Hindlimb muscle (tissue), 1 donor: Measurements from ENCODE around the gene GPRC5C. TPM values are rescaled to one million over a fixed set of nuclear protein-coding genes. Genes with fewer than 3 reads are reported as not detected.
A peak's percentile ranks its signal among the peaks of the same experiment; 100 is the strongest.

ENCODE experiments used
- DNase-seq: peaks from one replicate; pipeline ENCODE4 v3.0.0-alpha.2; 2013
- polyA plus RNA-seq: library from polyadenylated mRNA; unstranded; fragments of 120-200 nt; gene quantifications from one replicate; pipeline ENCODE4 v1.2.1, GENCODE V29; 2013; ENCODE audit not compliant: insufficient read length

Gene GPRC5C
- polyA plus RNA-seq, 1 donor = 46.6 TPM

DNA sequence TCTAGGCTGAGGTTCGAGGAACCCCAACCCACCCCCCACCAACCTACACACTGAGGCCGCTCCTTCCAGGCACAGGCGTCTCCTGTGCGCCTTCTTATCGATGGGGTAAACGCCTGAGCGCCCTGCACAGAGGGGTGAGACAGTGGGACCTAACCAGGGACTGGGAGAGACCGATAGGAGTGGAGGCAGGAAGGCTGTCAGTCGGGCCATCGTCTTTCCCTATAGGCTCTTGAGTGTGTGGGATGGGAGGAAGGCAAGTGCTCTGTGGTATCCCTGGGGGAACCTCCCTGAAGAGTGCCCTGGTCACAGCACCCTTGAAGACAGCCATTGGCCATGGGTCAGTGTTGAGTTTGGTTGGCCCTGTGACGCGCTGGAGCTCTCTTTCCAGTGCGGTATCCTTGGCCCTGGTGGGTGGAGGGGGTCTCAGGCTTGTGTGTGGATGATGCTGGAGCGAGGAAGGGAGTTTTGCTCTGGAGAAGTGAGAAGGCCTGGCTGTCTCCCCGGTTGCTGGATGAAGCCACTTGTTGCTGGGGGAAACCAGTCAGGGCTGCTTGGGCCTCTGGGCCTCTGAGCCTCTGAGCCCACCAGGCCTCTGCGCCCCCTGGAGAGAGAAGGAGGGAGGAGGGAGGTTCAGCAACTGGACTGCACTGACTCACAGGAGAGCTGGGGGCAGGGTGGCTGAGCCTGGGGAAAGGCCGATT, 1.7 kb downstream of the GPRC5C start:
- DNase-seq = no peak

DNA sequence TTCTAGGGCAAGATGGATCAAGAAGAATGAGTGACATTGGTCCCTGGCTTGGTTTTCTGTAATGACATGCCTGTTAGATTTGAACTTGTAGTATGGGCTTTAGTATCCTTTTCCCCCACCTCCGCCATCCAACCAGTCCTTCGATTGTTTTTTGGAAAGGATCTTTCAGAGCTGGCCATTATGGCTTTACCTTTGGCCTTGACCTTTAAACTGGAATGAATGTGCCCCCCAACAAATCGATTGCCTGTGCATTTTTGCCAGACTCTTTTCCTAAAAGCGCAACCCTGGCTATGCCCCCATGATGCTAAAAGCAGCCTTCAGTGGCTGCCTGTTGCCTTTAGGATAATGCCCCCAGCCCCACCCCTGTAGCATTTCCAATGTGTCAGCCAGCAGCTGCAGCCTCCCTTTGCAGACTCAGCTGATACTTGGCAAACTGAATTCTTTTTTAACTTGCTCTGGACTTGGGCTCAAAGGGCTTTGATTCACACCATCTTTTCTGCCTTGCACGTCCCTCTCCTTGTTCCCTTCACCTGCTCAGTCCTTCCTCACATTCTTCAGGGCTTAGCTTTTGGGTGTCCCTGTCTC, 4.0 kb downstream of the GPRC5C start:
- no peak for DNase-seq

DNA sequence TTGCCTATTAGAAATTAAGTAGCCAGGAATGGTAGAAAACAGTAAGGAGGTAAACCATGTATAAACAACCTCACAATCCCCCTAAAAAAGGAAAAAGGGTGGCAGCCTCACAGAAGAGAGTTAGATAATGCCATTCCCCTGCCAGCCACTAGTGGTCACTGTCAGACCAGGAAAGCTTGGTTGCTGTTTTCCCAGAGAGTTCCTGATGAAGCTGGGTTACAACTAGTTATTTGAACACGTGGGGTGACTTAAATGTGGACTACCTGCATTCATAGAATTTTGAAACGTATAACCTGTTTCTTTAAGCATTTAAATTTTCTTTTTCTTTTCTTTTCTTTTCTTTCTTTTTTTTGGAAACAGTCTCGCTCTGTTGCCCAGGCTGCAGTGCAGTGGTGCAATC, 5.8 kb downstream of the GPRC5C start:
- DNase-seq = no peak

DNA sequence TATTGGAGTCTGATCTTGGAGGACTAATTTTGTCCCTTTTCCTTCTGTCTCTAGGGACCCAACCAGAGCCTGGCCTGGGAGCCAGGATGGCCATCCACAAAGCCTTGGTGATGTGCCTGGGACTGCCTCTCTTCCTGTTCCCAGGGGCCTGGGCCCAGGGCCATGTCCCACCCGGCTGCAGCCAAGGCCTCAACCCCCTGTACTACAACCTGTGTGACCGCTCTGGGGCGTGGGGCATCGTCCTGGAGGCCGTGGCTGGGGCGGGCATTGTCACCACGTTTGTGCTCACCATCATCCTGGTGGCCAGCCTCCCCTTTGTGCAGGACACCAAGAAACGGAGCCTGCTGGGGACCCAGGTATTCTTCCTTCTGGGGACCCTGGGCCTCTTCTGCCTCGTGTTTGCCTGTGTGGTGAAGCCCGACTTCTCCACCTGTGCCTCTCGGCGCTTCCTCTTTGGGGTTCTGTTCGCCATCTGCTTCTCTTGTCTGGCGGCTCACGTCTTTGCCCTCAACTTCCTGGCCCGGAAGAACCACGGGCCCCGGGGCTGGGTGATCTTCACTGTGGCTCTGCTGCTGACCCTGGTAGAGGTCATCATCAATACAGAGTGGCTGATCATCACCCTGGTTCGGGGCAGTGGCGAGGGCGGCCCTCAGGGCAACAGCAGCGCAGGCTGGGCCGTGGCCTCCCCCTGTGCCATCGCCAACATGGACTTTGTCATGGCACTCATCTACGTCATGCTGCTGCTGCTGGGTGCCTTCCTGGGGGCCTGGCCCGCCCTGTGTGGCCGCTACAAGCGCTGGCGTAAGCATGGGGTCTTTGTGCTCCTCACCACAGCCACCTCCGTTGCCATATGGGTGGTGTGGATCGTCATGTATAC, 8.0 kb downstream of the GPRC5C start:
- DNase-seq = no peak

DNA sequence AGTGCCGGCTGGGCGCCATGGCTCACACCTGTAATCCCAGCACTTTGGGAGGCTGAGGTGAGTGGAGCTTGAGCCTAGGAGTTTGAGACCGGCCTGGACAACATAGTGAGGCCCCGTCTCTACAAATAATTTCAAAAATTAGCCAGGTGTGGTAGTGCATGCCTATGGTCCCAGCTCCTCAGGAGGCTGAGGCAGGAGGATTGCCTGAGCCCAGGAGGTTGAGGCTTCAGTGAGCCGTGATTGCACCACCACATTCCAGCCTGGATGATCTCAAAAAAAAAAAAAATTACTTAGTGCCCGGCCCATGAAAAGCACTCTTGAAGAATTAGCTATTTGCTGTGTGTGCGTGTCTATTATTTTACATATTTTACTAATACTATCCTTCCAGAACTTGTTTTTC, 9.6 kb downstream of the GPRC5C start:
- DNase-seq = no peak

DNA sequence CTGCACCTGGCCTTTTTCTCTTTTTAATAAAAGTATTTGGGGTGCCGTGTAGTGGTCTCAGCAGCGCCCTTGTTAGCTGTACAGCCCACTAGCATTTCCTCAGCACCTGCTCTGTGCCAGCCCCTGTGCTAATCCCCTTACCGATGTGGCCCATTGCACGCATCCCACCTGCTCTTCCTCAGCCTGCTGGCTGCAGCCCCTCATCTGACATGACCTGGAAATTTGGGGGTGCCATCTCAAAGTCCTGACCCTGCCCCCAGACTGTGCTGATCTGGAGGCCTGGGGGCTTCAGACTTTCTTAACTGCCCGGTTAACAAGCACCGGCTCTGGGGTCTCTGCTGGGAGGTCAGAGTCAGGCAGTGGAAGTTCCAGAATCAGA, 10.4 kb downstream of the GPRC5C start:
- DNase-seq = no peak

DNA sequence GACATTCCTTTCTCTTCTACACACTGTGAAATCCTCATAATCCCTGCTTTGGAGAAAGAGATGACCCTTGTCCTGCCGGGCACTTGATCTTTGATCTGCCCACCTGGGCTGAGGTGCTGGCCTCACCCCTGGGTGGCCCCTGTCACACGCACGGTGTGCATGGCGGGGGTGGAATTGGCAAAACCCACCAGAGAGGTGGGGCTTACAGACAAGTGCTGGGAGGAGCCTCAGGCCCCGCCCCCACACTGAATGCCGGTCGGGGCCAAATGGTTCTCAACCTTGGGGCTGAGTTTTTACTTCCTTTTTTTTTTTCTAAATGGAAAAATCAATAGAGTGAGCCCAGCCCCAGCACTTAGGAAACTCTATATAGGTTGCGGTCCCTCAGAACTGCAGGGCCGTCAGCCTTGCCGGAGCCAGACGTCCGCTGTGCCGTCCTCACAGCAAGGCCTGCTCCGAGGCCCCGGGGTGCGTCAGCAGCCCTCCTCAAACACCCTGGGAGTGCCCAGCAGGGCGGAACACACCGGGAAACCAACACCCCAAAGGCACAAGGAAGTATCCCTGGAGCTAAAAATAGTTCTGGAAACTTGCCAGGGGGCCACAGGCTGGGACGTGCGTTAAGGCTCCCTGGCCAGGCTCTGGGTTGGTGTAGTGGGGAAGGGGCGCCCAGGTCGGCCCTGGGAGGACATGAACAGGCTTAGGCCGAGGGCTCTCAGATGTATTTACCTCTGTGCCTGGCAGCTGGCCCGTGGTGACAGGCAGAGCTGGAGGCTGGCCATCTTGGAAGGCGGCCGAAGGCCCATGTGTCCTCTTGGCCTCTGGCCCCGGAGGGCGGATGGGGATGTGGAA, 11.0 kb downstream of the GPRC5C start:
- peak; percentile 67 for DNase-seq

DNA sequence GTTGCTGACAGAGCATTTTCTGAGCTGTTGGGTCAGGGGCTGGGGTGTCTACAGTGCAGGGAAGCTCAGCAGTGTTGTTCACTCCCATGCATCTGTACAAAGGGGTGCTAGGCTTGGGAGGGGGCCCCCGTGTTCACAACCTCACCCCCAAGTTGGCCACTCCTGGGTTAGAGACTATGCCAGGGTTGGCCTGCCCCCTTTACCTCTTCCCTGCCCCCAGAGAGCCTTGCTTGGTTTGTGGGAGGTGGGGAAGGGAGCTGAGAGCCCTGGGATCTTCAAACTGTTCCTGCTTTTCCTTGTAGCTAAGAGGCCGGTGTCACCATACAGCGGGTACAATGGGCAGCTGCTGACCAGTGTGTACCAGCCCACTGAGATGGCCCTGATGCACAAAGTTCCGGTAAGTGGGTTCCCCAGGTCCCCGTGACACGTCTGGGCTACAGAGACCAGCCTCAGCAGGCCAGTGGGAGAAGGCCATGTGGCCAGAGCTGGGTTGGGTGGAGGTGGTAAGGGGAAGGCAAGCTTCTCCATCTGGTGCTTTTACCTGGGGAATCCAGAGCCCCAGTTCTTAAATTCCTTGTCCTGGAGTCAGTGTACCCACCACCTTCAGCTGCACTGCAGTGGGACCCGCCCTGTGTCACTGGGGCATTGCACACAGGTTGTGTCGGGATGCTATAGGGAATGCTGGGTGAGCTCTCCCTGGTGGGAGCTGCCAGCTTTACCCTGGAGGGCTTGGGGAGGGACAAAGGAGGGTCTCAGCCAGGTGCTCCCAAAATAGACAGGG, 11.8 kb downstream of the GPRC5C start:
- no peak for DNase-seq

DNA sequence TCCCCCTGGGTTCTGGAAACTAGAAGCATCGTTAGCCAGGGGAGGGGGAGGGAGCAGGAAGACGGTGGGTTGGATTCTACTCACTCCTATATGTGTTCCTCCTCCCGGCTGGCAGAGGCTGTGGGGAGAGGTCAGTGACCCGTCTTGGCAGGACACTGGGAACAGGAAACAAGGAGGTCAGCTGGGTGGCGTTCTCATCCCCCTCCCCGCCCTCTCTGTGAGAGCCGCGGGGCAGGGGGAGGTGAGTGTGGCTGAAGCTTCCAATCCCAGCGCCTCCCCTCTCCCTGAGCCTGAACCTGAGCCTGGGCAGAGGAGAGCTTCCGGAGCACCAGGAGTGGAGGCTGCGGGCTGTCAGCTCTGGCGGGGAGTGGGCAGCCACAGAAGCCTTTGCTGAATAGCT, 12.5 kb downstream of the GPRC5C start:
- DNase-seq = no peak

DNA sequence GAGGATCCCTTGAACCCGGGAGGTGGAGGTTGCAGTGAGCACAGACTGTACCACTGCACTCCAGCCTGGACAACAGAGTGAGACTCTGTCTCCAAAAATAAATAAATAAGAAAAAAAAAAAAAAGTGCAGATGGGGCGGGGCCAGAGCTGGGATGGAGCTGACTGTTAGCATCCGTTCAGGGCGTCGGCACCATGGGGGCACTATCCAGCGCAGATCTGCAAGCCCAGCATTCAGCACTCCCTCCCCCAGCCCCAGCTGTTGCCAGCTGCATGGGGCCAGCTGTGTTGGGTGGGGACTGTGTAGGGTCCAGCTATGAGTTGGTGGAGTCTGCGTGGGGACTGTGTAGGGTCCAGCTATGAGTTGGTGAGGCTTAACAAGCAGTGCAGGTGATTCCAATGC, 13.3 kb downstream of the GPRC5C start:
- no peak for DNase-seq

DNA sequence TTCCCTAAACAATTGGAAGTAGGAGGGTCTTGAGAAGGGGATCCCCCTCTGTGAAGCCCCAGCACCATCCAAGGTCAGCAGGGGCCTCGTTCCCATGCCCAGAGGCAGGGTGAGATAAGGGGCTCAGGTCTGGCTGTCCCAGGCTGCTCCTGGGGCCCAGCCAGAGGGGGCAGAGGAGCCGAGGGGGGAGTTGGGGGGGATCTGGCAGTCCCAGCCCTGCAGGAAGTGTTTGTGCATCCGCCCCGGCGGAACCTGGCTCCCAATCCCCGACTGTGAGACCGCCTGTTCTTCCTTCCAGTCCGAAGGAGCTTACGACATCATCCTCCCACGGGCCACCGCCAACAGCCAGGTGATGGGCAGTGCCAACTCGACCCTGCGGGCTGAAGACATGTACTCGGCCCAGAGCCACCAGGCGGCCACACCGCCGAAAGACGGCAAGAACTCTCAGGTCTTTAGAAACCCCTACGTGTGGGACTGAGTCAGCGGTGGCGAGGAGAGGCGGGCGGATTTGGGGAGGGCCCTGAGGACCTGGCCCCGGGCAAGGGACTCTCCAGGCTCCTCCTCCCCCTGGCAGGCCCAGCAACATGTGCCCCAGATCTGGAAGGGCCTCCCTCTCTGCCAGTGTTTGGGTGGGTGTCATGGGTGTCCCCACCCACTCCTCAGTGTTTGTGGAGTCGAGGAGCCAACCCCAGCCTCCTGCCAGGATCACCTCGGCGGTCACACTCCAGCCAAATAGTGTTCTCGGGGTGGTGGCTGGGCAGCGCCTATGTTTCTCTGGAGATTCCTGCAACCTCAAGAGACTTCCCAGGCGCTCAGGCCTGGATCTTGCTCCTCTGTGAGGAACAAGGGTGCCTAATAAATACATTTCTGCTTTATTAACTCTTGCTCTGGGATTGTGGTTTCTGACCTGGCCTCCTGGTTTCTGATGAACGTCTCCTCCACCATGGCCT, 14.9 kb downstream of the GPRC5C start:
- peak; percentile 49 for DNase-seq

DNA sequence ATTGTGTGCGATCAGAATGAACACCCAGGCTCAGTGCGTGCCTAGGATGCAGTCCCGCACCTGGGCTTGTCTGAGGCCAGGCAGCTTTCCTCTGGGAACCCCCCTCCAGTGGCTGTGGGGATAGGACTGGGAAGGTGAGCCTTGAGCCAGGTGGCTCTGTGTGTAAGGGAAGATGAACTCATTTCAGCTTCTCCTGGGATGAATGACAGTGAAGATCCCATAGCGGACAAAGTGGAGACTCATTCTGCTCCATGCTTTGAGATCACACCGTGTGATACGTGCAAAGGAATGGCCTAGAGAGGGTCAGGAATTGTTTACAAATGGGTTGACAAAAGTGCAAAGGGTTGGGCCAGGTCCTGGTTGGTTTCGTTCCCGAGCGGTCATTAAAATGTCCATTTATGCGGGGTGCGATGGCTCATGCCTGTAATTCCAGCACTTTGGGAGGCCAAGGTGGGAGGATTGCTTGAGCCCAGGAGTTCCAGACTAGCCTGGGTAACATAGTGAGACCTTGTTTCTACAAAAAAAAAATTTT, 15.8 kb downstream of the GPRC5C start:
- DNase-seq = no peak

DNA sequence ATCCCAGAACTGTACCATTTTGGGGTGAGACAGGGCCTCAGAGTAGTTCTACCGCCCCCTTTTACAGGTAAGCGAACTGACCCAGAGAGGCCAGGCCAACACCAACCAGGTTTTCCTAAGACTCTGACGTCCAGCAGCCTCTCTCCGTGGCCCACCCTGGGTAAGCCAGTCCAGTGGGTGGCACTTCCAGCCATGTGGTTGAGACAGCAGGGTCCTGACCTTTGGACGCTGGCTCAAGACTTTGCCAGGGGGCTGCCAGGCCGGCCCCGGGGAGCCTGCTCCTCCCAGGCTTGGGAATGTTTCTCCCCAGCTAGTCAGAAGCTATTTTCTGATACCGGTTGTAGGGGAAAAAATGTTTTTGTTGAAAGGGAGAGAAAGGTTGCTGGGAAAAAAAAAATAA, 16.9 kb downstream of the GPRC5C start:
- no peak for DNase-seq

DNA sequence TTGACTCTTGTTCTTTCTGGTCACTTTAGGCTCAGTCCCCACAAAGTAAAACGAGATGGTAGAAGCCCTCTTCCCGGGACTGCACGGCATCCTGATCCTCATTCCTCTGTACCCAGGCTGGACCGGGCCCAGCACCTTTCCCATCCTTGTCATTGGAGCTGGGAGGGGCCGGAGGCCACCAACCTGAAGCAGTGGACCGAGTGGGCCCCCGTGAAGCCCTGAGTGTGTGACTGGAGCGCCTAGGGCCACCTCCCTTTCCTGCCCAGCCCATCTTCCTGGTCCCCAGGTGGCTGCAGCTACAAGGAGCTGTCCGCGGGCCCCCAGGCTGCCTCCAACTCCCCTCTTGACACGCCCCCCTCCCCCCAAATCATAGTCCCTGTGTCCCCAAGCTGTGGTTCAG, 17.4 kb downstream of the GPRC5C start:
- no peak for DNase-seq

DNA sequence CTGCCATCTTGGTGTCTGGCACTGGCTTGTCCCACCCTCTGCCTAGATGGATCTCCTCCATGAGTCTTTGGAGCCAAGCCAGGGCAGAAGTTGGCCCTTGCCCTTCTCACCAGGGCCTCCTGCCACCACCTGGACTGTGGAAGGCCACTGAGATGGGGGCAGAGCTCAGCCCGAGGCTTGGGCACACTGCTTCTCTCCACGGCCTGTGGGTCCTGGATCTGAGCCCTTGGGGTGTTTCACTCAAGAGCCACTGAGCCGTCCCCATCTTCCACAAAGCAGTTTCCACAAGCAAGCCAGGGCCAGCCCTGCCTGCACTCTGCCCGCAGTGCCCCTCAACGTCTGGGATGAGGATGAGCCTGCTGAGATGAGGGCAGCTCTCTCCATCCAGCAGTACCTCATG, 17.9 kb downstream of the GPRC5C start:
- no peak for DNase-seq

DNA sequence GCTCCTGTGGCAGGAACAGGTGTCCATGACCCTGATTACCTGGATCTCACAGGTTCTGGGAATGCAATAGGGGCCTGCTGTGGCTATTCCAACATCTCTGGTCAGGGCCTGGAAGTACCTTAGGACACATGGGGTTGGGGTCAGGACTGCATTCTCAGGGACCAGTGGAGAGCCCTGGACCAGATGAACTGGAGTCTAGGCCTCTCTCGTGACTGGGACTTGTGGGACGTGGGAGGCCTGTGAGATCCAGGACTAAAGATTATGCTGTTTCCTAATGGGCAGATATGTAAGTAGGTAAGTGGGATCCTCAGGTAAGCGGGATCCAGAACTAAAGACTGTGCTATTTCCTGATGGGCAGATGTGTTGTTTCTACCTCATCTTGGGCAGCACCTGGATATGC, 18.3 kb downstream of the GPRC5C start:
- no peak for DNase-seq

DNA sequence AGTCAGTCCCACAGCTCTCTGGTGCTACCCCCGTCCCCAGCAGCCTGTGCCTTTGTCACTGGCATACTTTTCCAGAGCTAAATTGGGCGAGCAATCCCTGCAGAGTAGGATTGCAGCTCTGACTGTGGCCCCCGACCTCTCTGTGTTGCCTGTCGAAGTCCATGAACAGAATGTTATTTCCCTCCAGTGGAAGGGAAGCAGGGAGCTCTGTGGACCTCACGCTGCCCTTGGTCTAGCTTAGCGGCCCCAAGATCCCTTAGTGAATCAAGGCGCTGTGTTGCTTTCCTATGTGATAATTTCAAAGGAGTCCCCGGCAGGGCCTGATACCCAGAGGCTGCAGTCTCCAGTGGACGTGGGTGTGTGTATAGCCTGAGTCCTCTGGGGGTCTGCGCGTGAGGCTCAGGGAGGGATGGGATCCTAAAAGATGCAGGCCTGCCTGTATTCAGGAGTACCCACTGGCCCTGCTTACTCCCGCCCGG, 19.1 kb downstream of the GPRC5C start:
- DNase-seq = no peak

DNA sequence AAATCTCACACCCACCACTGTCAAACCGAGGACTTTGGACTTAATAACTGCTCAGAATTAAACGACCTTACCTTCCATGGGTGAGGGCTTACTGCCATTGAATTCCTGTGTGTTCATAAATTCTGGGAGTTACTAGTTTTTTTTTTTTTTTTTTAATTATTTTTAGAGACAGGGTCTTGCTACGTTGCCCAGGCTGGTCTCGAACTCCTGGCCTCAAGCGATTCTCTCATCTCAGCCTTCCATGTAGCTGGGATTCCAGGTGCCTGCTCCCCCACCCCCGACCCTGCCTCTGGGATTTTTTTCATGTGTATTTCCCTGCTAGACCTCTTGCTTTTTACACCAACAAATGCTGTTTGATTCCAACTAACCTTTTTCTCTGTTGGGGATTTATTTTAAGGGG, 19.7 kb downstream of the GPRC5C start:
- DNase-seq = no peak

DNA sequence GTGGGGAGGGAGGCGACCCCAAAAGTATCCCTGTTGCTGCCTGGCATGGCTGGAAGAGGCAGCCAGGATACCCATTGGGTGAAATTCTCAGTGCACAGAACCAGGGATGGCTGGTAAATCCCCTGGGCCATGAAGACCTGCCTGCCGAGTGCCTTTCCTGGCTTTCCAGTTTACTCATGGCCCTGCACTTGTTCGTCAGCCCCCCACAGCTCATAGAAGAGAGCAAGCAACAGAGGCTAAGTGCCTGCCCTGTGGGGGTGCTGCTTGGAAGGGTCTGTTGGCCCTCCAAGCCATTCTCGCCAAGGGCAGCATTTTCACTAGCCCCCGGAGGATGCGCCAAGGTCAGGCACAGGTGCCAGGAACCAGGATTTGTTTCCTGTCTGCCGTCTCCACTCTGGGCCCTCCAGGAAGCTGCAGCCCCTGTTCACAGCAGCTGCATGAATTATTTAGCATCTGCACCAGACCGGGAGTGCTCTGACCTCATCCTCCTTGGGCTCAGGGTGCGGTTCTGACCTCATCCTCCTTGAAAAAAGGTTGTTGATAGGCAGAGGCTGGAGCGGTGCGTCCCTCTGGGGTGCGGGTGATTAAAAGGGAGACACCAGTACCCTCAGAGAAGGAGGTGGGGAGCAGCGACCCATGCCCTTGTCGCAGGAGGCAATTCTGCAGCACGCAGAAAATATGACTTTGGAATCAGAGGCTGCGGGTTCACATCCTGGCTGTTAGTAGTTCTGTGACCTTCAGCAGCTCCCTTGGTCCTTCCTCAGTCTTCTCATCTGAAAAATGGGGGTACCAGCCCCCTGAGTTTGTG, 20.3 kb downstream of the GPRC5C start:
- DNase-seq = peak; percentile 38
